Stimulated activated naive B cell treated with anti-CD40 and anti-IgM and Interleukin-4, amounts not matched to agents 10 μg/mL and 1 μg/mL and 100 μg/mL, for 72 hours (primary cell): ENCODE data around the gene GCGR.

Source experiments
- ATAC-seq, 2 donors: fragments of 150-1000 bp; cut with Tn5 transposase; replicated peaks; 2 replicates each; pipeline ENCODE4 v1.10.0; 2021; ENCODE audit warnings: moderate library complexity in 1 of 2
- DNase-seq: peaks from one replicate; pipeline ENCODE4 v3.0.0; 2021
- H3K27ac Mint-ChIP-seq: one replicate; pipeline ENCODE4 v1.8.0; 2022; ENCODE audit warnings: mild to moderate bottlenecking, mixed read lengths
- H3K27me3 Mint-ChIP-seq, 2 donors: one replicate each; pipeline ENCODE4 v1.8.0; 2022; ENCODE audit warnings: mixed read lengths in 2 of 2
- H3K36me3 Mint-ChIP-seq, 2 donors: one replicate each; pipeline ENCODE4 v1.8.0; 2022; ENCODE audit warnings: mixed read lengths in 2 of 2, mild to moderate bottlenecking in 1 of 2
- H3K4me1 Mint-ChIP-seq, 2 donors: one replicate each; pipeline ENCODE4 v1.8.0; 2022; ENCODE audit warnings: mixed read lengths in 2 of 2, mild to moderate bottlenecking in 1 of 2
- H3K4me3 Mint-ChIP-seq, 2 donors: one replicate each; pipeline ENCODE4 v1.8.0; 2022; ENCODE audit warnings: mild to moderate bottlenecking in 2 of 2, mixed read lengths in 2 of 2, moderate library complexity in 1 of 2
- H3K9me3 Mint-ChIP-seq, 2 donors: one replicate each; pipeline ENCODE4 v1.8.0; 2022; ENCODE audit warnings: mixed read lengths in 2 of 2, mild to moderate bottlenecking in 1 of 2

GCGR gene

DNA sequence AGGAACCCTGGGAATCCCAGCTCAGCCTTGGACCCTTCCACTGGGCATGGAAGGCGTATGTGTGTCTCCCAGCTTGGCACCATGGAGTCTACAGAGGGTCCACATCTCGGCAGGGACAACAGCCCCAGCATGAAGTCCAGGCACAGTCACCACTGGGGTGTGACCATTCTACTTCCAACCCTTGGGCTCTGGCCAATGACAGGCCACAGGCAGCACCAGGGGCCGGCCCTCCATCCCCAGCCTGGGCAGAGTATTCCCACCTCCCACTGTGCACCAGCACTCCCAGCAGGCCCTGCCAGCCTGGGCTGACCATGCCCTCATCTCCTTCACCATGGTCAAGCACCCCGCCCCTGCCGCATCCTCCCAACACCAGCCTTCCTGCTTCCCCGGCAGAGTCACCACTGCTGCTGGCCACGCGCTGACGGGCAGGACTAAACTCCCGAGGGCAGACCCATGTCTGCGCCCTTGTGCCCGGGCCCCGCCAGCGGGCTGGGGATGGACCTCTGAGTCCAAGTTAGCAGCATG is 40.4 kb downstream of the GCGR start:
- H3K27ac Mint-ChIP-seq: peak overlapping the region; percentile 72
- no peaks in the 10 kb centered on the region for H3K9me3 Mint-ChIP-seq
- H3K36me3 Mint-ChIP-seq: peaks cover 40 to 47% of the 10 kb centered on the region in 2 donors
- H3K4me3 Mint-ChIP-seq: peak overlapping the region in 1 of 2 donors; percentile 6
- H3K27me3 Mint-ChIP-seq: no peaks in the 10 kb centered on the region
- DNase-seq (no peak), ATAC-seq (no peak)
- H3K4me1 Mint-ChIP-seq: peaks cover 0 to 2% of the 10 kb centered on the region in 2 donors

DNA sequence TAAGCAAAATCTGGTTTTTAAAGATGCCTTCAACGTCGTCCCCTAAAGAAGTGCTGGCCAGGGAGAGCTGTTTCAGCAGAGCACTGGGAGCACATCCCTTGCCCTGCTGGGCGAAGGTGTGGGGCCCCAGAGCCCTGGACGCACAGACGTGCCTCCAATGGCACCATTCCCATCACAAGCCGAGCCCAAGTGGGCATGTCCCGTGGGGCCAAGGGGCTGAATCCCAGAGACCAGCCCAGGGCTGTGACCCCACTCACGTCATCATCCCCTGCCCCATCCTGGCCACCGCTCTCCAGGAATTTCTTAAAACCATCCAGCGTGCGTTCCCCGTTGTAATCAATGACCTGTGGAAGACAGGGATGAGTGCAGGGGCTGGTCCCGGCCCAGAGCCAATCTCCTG is 40.9 kb downstream of the GCGR start:
- peaks cover 40 to 47% of the 10 kb centered on the region in 2 donors for H3K36me3 Mint-ChIP-seq

GRCh38 chr17:81845361-81845760 is 41.4 kb downstream of the GCGR start:
- peaks cover 40 to 47% of the 10 kb centered on the region in 2 donors for H3K36me3 Mint-ChIP-seq
- no peak for DNase-seq

More for the DNA sequence above, 40.9 kb downstream of the GCGR start:
- H3K27ac Mint-ChIP-seq: peak overlapping the region; percentile 72
- no peak for ATAC-seq
- H3K4me3 Mint-ChIP-seq: no peak overlapping the region
- H3K4me1 Mint-ChIP-seq: peaks cover 0 to 2% of the 10 kb centered on the region in 2 donors
- H3K27me3 Mint-ChIP-seq: no peaks in the 10 kb centered on the region
- DNase-seq: no peak
- H3K9me3 Mint-ChIP-seq: no peaks in the 10 kb centered on the region

DNA sequence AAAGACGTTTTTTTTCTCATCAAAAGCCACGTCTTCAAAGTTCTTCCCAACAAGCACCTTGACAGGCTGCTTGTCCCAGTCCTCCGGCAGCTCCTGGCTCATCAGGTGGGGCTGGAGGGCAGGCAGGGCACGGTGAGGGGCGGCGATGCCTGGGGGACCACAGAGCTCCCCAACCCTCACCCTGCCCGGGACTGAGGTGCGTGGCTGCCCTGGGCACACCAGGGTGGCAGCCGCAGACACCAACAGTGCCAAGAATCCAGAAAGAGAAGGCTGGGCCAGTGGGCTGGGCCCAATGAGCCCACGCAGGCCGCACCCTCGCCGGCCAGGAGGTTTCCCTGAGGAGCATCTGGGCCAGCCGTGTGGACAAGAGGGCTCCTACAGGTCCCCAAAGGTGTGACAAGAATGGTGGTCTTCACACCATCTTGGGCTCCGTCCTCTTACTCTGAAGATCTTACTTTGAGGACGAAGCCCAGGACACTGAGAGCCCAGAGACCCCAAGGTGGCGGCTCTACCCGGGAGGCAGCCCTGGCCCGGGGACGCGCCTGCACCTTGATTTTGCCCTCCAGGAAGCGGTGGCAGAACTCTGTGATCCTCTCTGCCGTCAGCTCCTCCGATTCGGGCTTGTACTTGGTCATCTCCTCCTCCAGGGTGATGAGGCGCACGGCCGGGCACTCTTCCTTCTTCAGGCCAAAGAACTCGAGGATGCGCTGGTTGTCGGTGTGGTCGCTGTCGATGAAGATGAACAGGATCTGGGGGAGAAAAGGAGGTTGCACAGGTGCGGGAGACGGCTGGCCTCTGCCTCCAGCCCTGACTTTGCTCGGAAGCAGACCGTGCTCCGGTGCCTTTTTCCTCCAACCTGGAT is 42.2 kb downstream of the GCGR start:
- H3K4me3 Mint-ChIP-seq: no peak overlapping the region
- H3K9me3 Mint-ChIP-seq: no peaks in the 10 kb centered on the region
- peaks cover 43 to 49% of the 10 kb centered on the region in 2 donors for H3K36me3 Mint-ChIP-seq
- no peak for DNase-seq
- no peak overlapping the region for H3K27ac Mint-ChIP-seq
- no peak for ATAC-seq
- no peaks in the 10 kb centered on the region for H3K27me3 Mint-ChIP-seq
- peaks cover 0 to 2% of the 10 kb centered on the region in 2 donors for H3K4me1 Mint-ChIP-seq

More at GRCh38 chr17:81845361-81845760, 41.4 kb downstream of the GCGR start:
- no peak for ATAC-seq
- H3K27ac Mint-ChIP-seq: no peak overlapping the region
- H3K4me1 Mint-ChIP-seq: peaks cover 0 to 2% of the 10 kb centered on the region in 2 donors
- H3K4me3 Mint-ChIP-seq: no peak overlapping the region
- no peaks in the 10 kb centered on the region for H3K9me3 Mint-ChIP-seq
- H3K27me3 Mint-ChIP-seq: no peaks in the 10 kb centered on the region

DNA sequence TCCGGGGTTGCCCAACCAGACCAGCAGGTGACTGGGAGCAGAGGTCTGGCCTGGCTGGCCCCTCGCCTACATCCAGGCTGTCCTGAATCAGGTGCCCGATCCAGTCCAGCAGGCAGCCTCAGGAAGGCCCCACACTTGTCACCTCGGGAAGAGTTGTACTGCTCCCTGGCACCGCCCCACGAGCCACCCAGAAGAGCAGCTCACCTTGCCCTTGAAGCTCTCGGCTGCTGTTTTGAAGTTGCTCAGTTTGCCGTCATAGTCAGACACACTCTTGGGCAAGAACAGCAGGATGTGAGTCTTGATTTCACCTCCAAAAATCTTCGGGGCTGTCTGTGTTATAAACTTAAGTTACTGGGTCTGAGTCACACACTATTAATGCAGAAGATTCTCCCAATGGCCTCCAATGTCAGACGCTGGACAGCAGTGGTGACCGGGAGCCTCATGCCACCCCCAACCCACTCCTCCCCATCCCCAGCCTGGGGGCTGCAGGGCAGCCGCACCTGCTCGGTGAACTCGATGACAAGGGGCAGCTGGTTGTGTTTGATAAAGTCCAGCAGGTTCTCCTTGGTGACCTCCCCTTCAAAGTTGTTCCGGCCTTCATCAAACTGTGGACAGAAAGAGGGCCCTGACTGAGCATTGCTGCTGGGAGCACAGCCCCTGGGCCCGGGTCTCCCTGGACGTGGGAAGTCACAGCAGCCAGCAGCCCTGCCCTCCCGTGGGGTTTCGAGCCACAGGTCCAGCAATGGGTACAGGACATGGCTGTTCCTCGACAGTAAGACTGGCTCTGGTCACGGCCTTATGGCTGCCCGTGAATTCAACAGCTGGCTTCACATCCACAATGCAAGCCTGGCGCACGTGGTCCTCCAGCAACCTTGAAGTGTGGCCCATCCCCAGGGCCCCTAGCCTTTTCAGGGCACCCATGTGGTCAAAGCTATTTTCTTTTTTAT is 43.1 kb downstream of the GCGR start:
- no peak overlapping the region for H3K4me3 Mint-ChIP-seq
- no peak for ATAC-seq
- no peaks in the 10 kb centered on the region for H3K9me3 Mint-ChIP-seq
- H3K4me1 Mint-ChIP-seq: peaks cover 0 to 2% of the 10 kb centered on the region in 2 donors
- no peak for DNase-seq
- peaks cover 52 to 58% of the 10 kb centered on the region in 2 donors for H3K36me3 Mint-ChIP-seq
- no peaks in the 10 kb centered on the region for H3K27me3 Mint-ChIP-seq
- H3K27ac Mint-ChIP-seq: no peak overlapping the region

- H3K4me1 Mint-ChIP-seq: peaks cover 0 to 4% of the 10 kb centered on the region in 2 donors
- H3K9me3 Mint-ChIP-seq: no peaks in the 10 kb centered on the region
- no peak overlapping the region for H3K27ac Mint-ChIP-seq
- ATAC-seq: no peak
- no peak overlapping the region for H3K4me3 Mint-ChIP-seq
- H3K36me3 Mint-ChIP-seq: peaks cover 47 to 54% of the 10 kb centered on the region in 2 donors
- DNase-seq: no peak
- H3K27me3 Mint-ChIP-seq: no peaks in the 10 kb centered on the region
Observed at GRCh38 chr17:81849457-81849856, 45.5 kb downstream of the GCGR start.

DNA sequence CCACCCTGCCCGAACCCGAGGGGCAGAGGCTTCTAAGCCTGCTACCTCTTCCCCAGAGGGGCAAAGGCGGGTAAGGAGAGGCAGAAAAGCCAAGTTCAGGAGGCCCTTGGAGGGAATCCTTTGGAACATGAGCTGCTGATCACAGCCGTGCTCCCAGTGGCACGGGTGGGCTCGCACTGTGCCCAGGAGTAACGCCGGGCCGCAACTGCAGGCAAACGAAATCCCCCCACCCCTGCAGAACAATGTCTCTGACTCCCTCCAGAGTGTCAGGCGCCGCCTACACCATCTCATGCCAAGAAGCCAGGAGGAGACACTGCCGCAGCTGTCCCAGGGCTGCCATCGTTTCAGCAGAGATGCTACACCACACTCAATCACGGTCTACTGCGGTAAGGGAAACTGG is 47.5 kb downstream of the GCGR start:
- Mint-ChIP-seq H3K27ac (no peak overlapping the region), H3K27me3 (no peaks in the 10 kb centered on the region), H3K4me1 (peaks cover 4 to 10% of the 10 kb centered on the region in 2 donors), H3K9me3 (no peaks in the 10 kb centered on the region), H3K36me3 (peaks cover 43 to 47% of the 10 kb centered on the region in 2 donors), H3K4me3 (no peak overlapping the region)
- DNase-seq: no peak
- no peak for ATAC-seq

DNA sequence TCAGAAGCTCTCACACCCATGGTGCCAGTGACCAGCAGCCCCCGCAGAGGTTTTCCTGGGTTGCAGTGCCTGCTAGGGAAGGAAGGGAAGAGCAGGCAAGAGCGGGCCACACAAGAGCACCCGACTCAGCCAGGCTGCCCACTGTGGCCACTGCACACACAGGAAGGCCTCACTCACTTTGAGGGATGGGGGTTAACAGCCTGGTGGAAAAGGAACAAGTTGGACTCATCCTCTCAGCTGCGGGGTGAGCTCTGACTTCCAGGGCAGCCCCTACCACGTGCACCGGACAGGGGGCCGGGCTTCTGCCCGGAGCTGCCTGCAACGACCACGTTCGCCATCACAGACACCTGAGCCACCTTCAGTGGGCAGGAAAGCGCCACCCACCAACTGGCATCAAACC is 48.3 kb downstream of the GCGR start:
- Mint-ChIP-seq H3K4me1 (peaks cover 4 to 10% of the 10 kb centered on the region in 2 donors), H3K4me3 (no peak overlapping the region), H3K9me3 (no peaks in the 10 kb centered on the region), H3K27me3 (no peaks in the 10 kb centered on the region), H3K27ac (peak overlapping the region; percentile 47), H3K36me3 (peaks cover 41 to 44% of the 10 kb centered on the region in 2 donors)
- ATAC-seq: no peak
- DNase-seq: no peak

GRCh38 chr17:81854974-81855774 is 51.2 kb downstream of the GCGR start:
- no peaks in the 10 kb centered on the region for H3K27me3 Mint-ChIP-seq
- DNase-seq (no peak), ATAC-seq (no peak)
- H3K36me3 Mint-ChIP-seq: peaks cover 44 to 51% of the 10 kb centered on the region in 2 donors
- no peaks in the 10 kb centered on the region for H3K9me3 Mint-ChIP-seq
- no peak overlapping the region for H3K27ac Mint-ChIP-seq
- H3K4me3 Mint-ChIP-seq: no peak overlapping the region
- H3K4me1 Mint-ChIP-seq: peaks cover 8 to 29% of the 10 kb centered on the region in 2 donors

DNA sequence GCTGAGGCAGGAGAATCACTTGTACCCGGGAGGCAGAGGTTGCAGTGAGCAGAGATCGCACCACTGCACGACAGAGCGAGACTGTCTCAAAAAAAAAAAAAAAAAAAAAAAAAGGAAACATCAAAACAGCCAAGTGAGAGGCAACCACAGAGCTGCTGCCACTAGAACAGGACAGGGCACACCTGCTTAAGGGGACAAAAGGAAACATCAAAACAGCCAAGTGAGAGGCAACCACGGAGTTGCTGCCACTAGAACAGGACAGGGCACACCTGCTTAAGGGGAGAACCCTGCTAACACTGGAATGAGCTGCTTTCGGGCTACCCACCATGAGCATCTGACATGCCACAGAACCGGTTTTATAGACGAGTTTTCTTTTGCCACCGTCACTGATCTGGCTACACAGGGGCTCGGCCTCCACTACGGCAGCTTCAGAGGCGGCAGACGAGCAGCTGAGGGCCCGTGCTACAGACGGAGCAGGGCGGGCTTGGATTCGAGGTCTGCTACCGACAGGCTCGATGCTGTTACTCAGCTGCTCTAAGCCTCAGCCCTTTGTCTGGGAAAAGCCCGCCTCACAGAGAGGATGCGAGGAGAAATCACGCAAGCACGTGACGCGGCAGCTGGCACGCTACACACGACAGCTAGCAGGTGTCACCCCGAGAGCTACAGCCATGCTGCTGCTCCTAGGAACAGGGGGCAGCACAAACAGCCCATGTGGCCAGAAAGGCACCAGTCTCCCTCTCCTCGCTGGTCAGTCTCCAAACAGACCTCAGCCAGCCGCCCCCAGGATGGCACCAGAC is 54.4 kb downstream of the GCGR start:
- Mint-ChIP-seq H3K4me3 (peak overlapping the region; percentile 85 to 94), H3K27me3 (no peaks in the 10 kb centered on the region), H3K27ac (no peak overlapping the region), H3K36me3 (peaks cover 33 to 44% of the 10 kb centered on the region in 2 donors), H3K9me3 (no peaks in the 10 kb centered on the region), H3K4me1 (peaks cover 16 to 38% of the 10 kb centered on the region in 2 donors)
- DNase-seq: no peak
- ATAC-seq: no peak

GRCh38 chr17:81858967-81859905 is 55.3 kb downstream of the GCGR start:
- H3K9me3 Mint-ChIP-seq: no peaks in the 10 kb centered on the region
- ATAC-seq (no peak), DNase-seq (no peak)
- H3K27me3 Mint-ChIP-seq: no peaks in the 10 kb centered on the region
- H3K36me3 Mint-ChIP-seq: peaks cover 30 to 40% of the 10 kb centered on the region in 2 donors
- H3K4me3 Mint-ChIP-seq: peak overlapping the region; percentile 85 to 94
- peaks cover 18 to 46% of the 10 kb centered on the region in 2 donors for H3K4me1 Mint-ChIP-seq
- H3K27ac Mint-ChIP-seq: peak overlapping the region; percentile 83
